ENCODE results near the gene SCGB1D1. TPM values are rescaled to one million over a fixed set of nuclear protein-coding genes. Genes with fewer than 3 reads are reported as not detected.

SCGB1D1 gene
- polyA plus RNA-seq, 1 of the 3 experiments (the other 2 are of a cell fraction) = not detected

GRCh38 chr11:62204430-62204829 is 14.4 kb downstream of the SCGB1D1 start (continued):
- TF ChIP-seq CTCF (IDR thresholded peaks at IDR 0.05) (no peak), RCOR1 (IDR thresholded peaks at IDR 0.05; ENCODE audit: low read length) (no peak), RAD21 (IDR thresholded peaks at IDR 0.05; ENCODE audit: low read length) (no peak)

GRCh38 chr11:62205441-62205840 is 15.4 kb downstream of the SCGB1D1 start:
- Histone ChIP-seq H3K9ac (no peak overlapping the region), H4K20me1 (ENCODE audit: insufficient read depth) (no peaks in the 10 kb centered on the region), H3K27me3 (ENCODE audit: insufficient read depth) (peaks cover 13% of the 10 kb centered on the region), H3K4me2 (no peak overlapping the region), H3K4me1 (ENCODE audit: control insufficient read depth in 1 of 2, insufficient read depth in 2 of 2, low read depth in 1 of 2, low read length in 1 of 2) (no peaks in the 10 kb centered on the region), H3K36me3 (replicated peaks in 1 of 2; ENCODE audit: control insufficient read depth in 1 of 2, insufficient read depth in 2 of 2, low read length in 1 of 2) (no peaks in the 10 kb centered on the region), H3K4me3 (ENCODE audit: low read depth in 2 of 2, low read length in 1 of 2) (no peak overlapping the region), H3K79me2 (ENCODE audit: insufficient read depth) (no peaks in the 10 kb centered on the region), H3K9me3 (no peaks in the 10 kb centered on the region), H2AFZ (ENCODE audit: low read depth) (no peak overlapping the region), H3F3A (replicated peaks; ENCODE audit: insufficient read depth) (no peaks in the 10 kb centered on the region), H3K9me2 (no peaks in the 10 kb centered on the region), H3K27ac (ENCODE audit: low read depth in 2 of 2, low read length in 1 of 2) (no peak overlapping the region)
- 43% methylated on average over 5 of the region's 7 CpGs for WGBS (ENCODE audit: low lambda C conversion rate)
- DNase-seq = no peak
- CTCF ChIA-PET = interaction anchor here (1.2 to 1.6 kb wide), 2 partner anchors 34 to 97 kb away, joined by 3 to 6 read pairs; no protein-coding TSS in a partner anchor
- POLR2A ChIA-PET = no interaction called here
- TF ChIP-seq IRF3 (IDR thresholded peaks at IDR 0.05; ENCODE audit: low read depth, low read length) = no peak
- no peak for TF ChIP-seq MEF2A (IDR thresholded peaks at IDR 0.05; ENCODE audit: borderline replicate concordance, low read depth)
- no peak for TF ChIP-seq TCF12 (IDR thresholded peaks at IDR 0.05)
- TF ChIP-seq NFIC (IDR thresholded peaks at IDR 0.05; ENCODE audit: borderline replicate concordance) = no peak
- no peak for TF ChIP-seq GATA2 (CRISPR knock-in tag; IDR thresholded peaks at IDR 0.05)
- no peak for TF ChIP-seq CTCF (IDR thresholded peaks at IDR 0.05)
- TF ChIP-seq PBX3 (IDR thresholded peaks at IDR 0.05) = no peak
- no peak for TF ChIP-seq USF1 (IDR thresholded peaks at IDR 0.05; ENCODE audit: borderline replicate concordance, low read depth)
- no peak for TF ChIP-seq NRF1 (IDR thresholded peaks at IDR 0.05; ENCODE audit: low read depth, low read length)
- no peak for TF ChIP-seq SMC3 (IDR thresholded peaks at IDR 0.05; ENCODE audit: low read depth, low read length)
- TF ChIP-seq ELF1 (IDR thresholded peaks at IDR 0.05) = no peak
- TF ChIP-seq RAD21 (IDR thresholded peaks at IDR 0.05; ENCODE audit: low read length) = no peak
- TF ChIP-seq TAF1 (IDR thresholded peaks at IDR 0.05; ENCODE audit: borderline replicate concordance, low read depth, low read length) = no peak
- no peak for TF ChIP-seq REST (IDR thresholded peaks at IDR 0.05; ENCODE audit: low read depth, low read length)
- no peak for TF ChIP-seq RFX5 (IDR thresholded peaks at IDR 0.05; ENCODE audit: low read length)
- no peak for TF ChIP-seq CHD2 (IDR thresholded peaks at IDR 0.05; ENCODE audit: low read length, partially characterized antibody)
- TF ChIP-seq TEAD4 (IDR thresholded peaks at IDR 0.05; ENCODE audit: borderline replicate concordance, insufficient read depth) = no peak
- no peak for TF ChIP-seq FOXM1 (IDR thresholded peaks at IDR 0.05; ENCODE audit: low read depth)
